ENCODE results near the gene PELI2. TPM values are rescaled to one million over a fixed set of nuclear protein-coding genes. Genes with fewer than 3 reads are reported as not detected.

The PELI2 gene
- total RNA-seq, 1 donor from 2014 or later = 17.1 TPM

- DNase-seq (ENCODE audit: low spot score in 2 of 2) = no peak
- intact Hi-C loops (cut with DNase I) = no loop called here
- H3K27me3 ChIP-seq = no peaks in the 10 kb centered on the region
- no peaks in the 10 kb centered on the region for H3K36me3 ChIP-seq
- no peak overlapping the region for H3K4me3 ChIP-seq
- peaks cover 0 to 2% of the 10 kb centered on the region in 2 donors for H3K4me1 ChIP-seq
- TF ChIP-seq CTCF (IDR thresholded peaks at IDR 0.05) = no peak
- H3K9me3 ChIP-seq = no peaks in the 10 kb centered on the region
- H3K27ac ChIP-seq = no peak overlapping the region
Observed at GRCh38 chr14:56211084-56211483, 92.9 kb downstream of the PELI2 start.

DNA sequence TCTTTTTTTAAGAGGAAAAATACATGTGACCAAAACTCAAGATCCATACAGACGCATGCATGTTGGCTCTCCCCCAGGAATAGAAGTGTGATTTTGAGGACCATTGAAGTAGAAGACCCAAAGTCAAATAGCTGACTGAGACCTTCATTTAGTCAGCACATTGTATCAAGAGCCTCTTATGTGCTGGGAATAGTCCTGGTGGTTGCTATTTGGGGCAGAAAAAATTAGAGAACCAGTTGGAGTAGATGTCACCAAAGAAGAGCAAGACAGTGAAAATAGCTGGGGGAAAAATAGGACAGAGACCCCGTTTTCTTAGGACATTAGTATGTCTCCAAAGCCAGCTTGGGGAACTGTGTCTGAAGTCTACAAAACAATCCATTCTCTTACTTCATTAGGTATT is 93.6 kb downstream of the PELI2 start:
- Histone ChIP-seq H3K4me1 (peaks cover 0 to 5% of the 10 kb centered on the region in 2 donors), H3K27ac (no peak overlapping the region), H3K9me3 (no peaks in the 10 kb centered on the region), H3K27me3 (no peaks in the 10 kb centered on the region), H3K4me3 (no peak overlapping the region), H3K36me3 (no peaks in the 10 kb centered on the region)
- no peak for TF ChIP-seq CTCF (IDR thresholded peaks at IDR 0.05)
- intact Hi-C loops (cut with DNase I) = no loop called here
- DNase-seq (ENCODE audit: low spot score in 2 of 2) = no peak

DNA sequence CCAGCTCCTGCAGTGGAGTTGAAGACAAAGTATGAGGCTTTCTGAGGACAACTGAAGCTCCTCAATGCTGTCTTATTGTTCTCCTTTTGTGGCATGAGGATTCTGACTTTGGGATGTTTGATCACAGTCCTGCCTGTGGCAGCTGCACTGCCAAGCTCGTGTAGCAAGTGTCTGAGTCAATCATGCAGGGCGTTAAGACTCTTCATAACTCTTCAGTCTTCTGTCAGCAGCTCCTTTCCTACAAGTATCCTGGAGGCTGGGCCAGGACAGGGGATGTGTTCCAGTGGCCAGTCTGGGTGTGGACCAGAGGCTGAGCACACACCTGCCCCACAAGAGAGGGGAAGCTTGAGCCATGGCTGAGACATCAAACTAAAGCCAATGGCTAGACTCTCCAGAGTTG is 94.3 kb downstream of the PELI2 start:
- H3K4me3 ChIP-seq = no peak overlapping the region
- intact Hi-C loops (cut with DNase I) = no loop called here
- H3K9me3 ChIP-seq = no peaks in the 10 kb centered on the region
- DNase-seq (ENCODE audit: low spot score in 2 of 2) = no peak
- H3K4me1 ChIP-seq = peaks cover 0 to 7% of the 10 kb centered on the region in 2 donors
- TF ChIP-seq CTCF (IDR thresholded peaks at IDR 0.05) = no peak
- no peaks in the 10 kb centered on the region for H3K27me3 ChIP-seq
- no peak overlapping the region for H3K27ac ChIP-seq
- H3K36me3 ChIP-seq = no peaks in the 10 kb centered on the region

DNA sequence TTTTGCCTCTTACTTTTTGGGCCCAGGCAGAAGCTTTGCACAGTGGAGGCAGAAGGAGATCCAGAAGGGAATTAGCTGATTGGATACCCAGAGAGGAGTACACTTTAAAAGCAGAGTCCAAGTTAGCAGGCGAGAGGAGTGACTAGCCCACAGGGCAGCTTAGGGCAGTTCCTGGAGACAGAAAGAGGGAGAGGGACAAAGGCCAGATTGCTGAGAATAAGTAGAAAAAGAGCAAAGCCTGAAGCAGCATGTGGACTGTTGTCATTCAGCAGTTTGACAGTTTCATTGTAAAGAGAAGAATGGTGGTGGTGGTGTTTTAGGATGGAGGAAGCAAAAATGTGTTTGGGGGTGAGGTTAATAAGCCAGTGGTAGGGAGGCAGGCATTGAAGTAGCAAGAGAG is 95.1 kb downstream of the PELI2 start:
- no peaks in the 10 kb centered on the region for H3K27me3 ChIP-seq
- no peak for TF ChIP-seq CTCF (IDR thresholded peaks at IDR 0.05)
- H3K36me3 ChIP-seq = no peaks in the 10 kb centered on the region
- H3K9me3 ChIP-seq = no peaks in the 10 kb centered on the region
- no peak overlapping the region for H3K27ac ChIP-seq
- peaks cover 0 to 7% of the 10 kb centered on the region in 2 donors for H3K4me1 ChIP-seq
- intact Hi-C loops (cut with DNase I) = no loop called here
- H3K4me3 ChIP-seq = no peak overlapping the region
- no peak for DNase-seq (ENCODE audit: low spot score in 2 of 2)

GRCh38 chr14:56215180-56215579 is 97.0 kb downstream of the PELI2 start:
- no peaks in the 10 kb centered on the region for H3K27me3 ChIP-seq
- DNase-seq (ENCODE audit: low spot score in 2 of 2) = no peak
- no peak for TF ChIP-seq CTCF (IDR thresholded peaks at IDR 0.05)
- H3K27ac ChIP-seq = no peak overlapping the region
- H3K4me3 ChIP-seq = no peak overlapping the region
- H3K9me3 ChIP-seq = no peaks in the 10 kb centered on the region
- peaks cover 0 to 7% of the 10 kb centered on the region in 2 donors for H3K4me1 ChIP-seq
- H3K36me3 ChIP-seq = no peaks in the 10 kb centered on the region
- intact Hi-C loops (cut with DNase I) = no loop called here

All from ascending aorta (tissue), 2 donors.